IPS-20b (cell line): ENCODE results near the gene BPIFB2.

Source experiments
- H3K27ac ChIP-seq: one replicate; pipeline ENCODE4 v1.5.1; 2013; ENCODE audit warnings: low read length
- H3K27me3 ChIP-seq: 2 replicates; pipeline ENCODE4 v1.6.1; 2013; ENCODE audit warnings: mild to moderate bottlenecking, low read length, inconsistent platforms; ENCODE audit not compliant: insufficient read depth
- H3K36me3 ChIP-seq: 2 replicates; pipeline ENCODE4 v1.6.1; 2013; ENCODE audit warnings: low read depth, mild to moderate bottlenecking, inconsistent platforms, low read length, moderate library complexity; ENCODE audit not compliant: insufficient read depth
- H3K4me1 ChIP-seq: 2 replicates; pipeline ENCODE4 v1.6.1; 2013; ENCODE audit warnings: mild to moderate bottlenecking, control low read depth, inconsistent platforms, low read length, moderate library complexity; ENCODE audit not compliant: insufficient read depth
- H3K4me3 ChIP-seq: 2 replicates; pipeline ENCODE4 v1.5.1; 2013; ENCODE audit warnings: mild to moderate bottlenecking, low read length, inconsistent platforms
- H3K9ac ChIP-seq: 2 replicates; pipeline ENCODE4 v1.6.1; 2013; ENCODE audit warnings: low read depth, mild to moderate bottlenecking, inconsistent platforms, low read length, moderate library complexity
- H3K9me3 ChIP-seq: 2 replicates; pipeline ENCODE4 v1.6.1; 2013; ENCODE audit warnings: mild to moderate bottlenecking, low read depth, low read length, inconsistent platforms; ENCODE audit not compliant: insufficient read depth

The BPIFB2 gene

GRCh38 chr20:33004141-33004751 lies 3.3 kb upstream of the BPIFB2 start, which contains the start of gene SUN5:
Gene SUN5, minus strand, starts transcription at chr20:33004433. Its CDS starts 93 bp downstream, at chr20:33004340.
- H3K27me3 ChIP-seq = no peaks in the 10 kb centered on the region

DNA sequence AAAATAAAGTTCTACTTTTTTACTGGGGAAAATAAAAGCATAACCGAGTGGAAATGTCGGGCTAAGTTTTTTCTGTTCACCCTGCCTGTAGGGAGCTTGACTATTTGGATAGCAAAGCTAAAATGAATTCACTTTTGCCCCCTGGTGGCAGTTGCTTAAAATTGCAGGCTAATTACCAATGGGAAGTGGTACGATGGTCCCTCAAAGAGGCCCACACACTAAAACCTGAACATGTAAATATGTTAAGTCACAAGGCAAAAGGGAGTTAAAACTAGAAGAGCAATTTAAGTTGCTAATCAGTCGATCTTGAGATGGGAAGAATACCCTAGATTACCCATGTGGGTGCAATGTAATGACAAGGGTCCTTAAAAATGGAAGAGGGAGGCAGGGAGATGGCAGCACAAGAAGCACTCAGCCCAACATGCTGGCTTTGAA lies 2.4 kb upstream of the BPIFB2 start:
- Histone ChIP-seq H3K9me3 (no peaks in the 10 kb centered on the region; the same call in 1 of the 2 replicates), H3K27me3 (no peaks in the 10 kb centered on the region), H3K9ac (no peak overlapping the region), H3K4me3 (no peak overlapping the region), H3K36me3 (no peaks in the 10 kb centered on the region), H3K4me1 (no peaks in the 10 kb centered on the region), H3K27ac (no peak overlapping the region)

More at GRCh38 chr20:33004141-33004751, 3.3 kb upstream of the BPIFB2 start, which contains the start of gene SUN5:
- no peak within 1 kb of the TSS for H3K4me3 ChIP-seq
- no peak within 1 kb of the TSS for H3K9ac ChIP-seq
- H3K9me3 ChIP-seq = no peaks in the 10 kb centered on the region; the same call in 1 of the 2 replicates
- no peaks in the 10 kb centered on the region for H3K36me3 ChIP-seq
- H3K27ac ChIP-seq = no peak within 1 kb of the TSS
- H3K4me1 ChIP-seq = no peaks in the 10 kb centered on the region

DNA sequence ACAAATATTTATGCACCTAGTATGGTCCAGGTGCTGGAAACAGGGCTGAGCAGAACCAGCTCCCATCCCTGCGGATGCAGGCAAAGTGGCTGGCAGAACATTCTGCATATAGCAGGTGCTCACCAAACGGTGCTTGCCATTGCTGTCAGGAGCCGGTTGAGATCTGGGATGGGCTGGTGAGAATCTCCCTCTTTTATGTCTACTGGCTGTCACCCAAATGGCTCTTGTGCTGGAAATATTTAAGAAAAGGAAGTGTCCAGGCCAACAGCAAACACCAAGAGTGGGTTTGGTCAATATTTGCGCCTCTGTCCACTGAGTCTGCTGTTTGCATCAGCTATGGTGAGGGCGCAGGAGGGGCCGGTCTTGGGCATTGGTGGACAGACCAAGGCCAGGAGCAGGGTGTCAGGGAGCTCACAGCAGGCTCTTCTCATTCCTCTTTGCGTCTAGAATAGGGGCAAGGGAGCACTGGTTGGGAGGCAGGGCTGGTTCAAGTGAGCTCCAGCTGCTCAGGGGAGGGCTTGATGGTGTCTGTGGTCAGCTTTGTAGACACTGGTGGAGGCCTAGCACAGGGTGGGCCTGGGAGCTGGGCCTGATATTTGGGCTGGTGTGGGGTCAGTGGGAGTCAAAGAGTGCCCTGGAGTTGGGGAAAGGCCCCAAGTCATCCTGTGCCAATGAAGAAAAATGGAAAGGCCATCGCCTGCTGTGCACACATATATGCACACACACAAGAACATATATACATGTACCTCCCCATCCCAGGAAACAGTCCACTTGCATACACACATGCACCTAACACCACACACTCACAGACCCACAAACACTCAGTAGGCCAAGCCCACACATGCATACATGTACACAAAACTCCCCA lies 1.4 kb upstream of the BPIFB2 start:
- H3K27me3 ChIP-seq = no peaks in the 10 kb centered on the region
- no peak overlapping the region for H3K27ac ChIP-seq
- no peaks in the 10 kb centered on the region; the same call in 1 of the 2 replicates for H3K9me3 ChIP-seq
- H3K36me3 ChIP-seq = no peaks in the 10 kb centered on the region
- no peaks in the 10 kb centered on the region for H3K4me1 ChIP-seq
- H3K9ac ChIP-seq = no peak overlapping the region
- no peak overlapping the region for H3K4me3 ChIP-seq

DNA sequence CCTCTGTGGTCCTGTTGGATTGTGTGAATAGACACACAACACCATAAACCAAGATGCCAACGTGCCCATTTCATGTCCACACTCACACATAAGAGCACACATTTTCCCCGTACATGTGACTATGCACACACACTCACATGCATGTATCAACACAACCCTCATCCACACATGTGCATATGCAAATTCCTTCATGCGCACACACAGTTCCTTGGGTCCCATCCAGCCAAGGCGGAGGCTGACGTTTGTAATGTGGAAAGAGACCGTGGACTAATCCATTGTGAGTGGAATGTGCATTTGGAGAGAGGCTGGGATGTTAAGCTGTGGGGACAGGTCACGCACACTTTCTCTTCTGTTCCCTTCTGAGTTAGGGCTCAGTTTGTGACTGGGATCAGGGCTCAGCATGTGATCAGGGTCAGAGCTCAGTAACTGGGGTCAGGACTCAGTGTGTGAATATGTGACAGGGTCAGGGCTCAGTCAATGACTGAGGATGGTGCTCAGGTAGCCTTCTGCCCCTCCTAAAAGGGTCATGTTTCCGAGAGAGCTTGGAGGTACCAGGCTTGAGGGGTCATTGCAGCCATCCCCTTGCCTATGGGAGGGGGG lies 628 bp upstream of the BPIFB2 start:
- no peaks in the 10 kb centered on the region; the same call in 1 of the 2 replicates for H3K9me3 ChIP-seq
- no peaks in the 10 kb centered on the region for H3K36me3 ChIP-seq
- no peak overlapping the region for H3K27ac ChIP-seq
- no peak overlapping the region for H3K9ac ChIP-seq
- H3K4me3 ChIP-seq = no peak overlapping the region
- H3K4me1 ChIP-seq = no peaks in the 10 kb centered on the region
- H3K27me3 ChIP-seq = no peaks in the 10 kb centered on the region

DNA sequence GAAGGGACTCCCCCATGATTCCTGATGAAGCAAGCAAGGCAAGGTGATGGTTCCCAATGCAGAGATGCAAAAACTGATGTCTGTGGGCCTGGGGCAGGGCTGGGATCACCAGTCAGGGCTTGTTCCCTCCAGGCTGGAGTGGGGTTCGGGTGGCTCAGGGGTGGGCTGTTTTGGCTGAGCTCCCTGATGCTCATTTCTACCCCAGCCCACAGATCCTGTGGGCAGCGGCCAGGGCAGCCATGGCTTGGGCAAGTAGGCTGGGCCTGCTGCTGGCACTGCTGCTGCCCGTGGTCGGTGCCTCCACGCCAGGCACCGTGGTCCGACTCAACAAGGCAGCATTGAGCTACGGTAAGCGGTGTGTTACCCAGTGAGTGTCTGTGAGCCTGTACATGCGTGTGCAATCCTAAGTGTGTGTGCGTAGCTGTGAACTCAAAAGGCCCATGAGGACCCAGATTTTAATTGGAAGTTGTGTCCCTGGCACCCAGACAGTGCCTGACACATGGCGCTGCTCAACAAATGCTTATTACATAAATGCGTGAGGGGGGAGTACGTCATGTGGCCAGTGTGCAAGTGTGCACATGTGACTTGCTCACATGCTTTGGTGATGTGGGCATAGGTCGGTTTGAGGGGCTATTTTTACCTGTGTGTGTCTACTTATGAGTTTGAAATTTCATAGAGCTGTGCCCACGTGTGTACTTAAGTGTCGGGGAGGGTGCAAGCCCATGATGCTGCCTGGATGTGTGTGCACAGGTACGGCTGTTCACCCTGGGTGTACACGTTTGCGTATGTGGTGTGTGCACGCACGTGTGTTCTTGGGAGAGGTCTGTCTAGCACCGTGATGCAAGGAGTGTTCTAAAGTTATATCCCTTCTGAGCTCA lies 1.1 kb downstream of the BPIFB2 start:
- H3K9ac ChIP-seq = no peak overlapping the region

GRCh38 chr20:33009214-33010132 lies 2.0 kb downstream of the BPIFB2 start:
- Histone ChIP-seq H3K9me3 (no peaks in the 10 kb centered on the region; the same call in 1 of the 2 replicates), H3K9ac (no peak overlapping the region), H3K27me3 (no peaks in the 10 kb centered on the region), H3K4me3 (no peak overlapping the region), H3K36me3 (no peaks in the 10 kb centered on the region), H3K27ac (no peak overlapping the region), H3K4me1 (no peaks in the 10 kb centered on the region)

More for the DNA sequence above, 1.1 kb downstream of the BPIFB2 start:
- no peak overlapping the region for H3K4me3 ChIP-seq
- H3K36me3 ChIP-seq = no peaks in the 10 kb centered on the region
- no peaks in the 10 kb centered on the region for H3K4me1 ChIP-seq
- H3K9me3 ChIP-seq = no peaks in the 10 kb centered on the region; the same call in 1 of the 2 replicates
- H3K27me3 ChIP-seq = no peaks in the 10 kb centered on the region
- H3K27ac ChIP-seq = no peak overlapping the region

- no peaks in the 10 kb centered on the region for H3K27me3 ChIP-seq
- H3K9me3 ChIP-seq = no peaks in the 10 kb centered on the region; the same call in 1 of the 2 replicates
- no peaks in the 10 kb centered on the region for H3K4me1 ChIP-seq
- no peak overlapping the region for H3K27ac ChIP-seq
- no peaks in the 10 kb centered on the region for H3K36me3 ChIP-seq
- no peak overlapping the region for H3K9ac ChIP-seq
- H3K4me3 ChIP-seq = no peak overlapping the region
Observed at GRCh38 chr20:33010133-33010504, 2.6 kb downstream of the BPIFB2 start.

- Histone ChIP-seq H3K9me3 (no peaks in the 10 kb centered on the region), H3K36me3 (no peaks in the 10 kb centered on the region), H3K4me1 (no peaks in the 10 kb centered on the region), H3K4me3 (no peak overlapping the region), H3K27ac (no peak overlapping the region), H3K27me3 (no peaks in the 10 kb centered on the region), H3K9ac (no peak overlapping the region)
Observed at GRCh38 chr20:33010674-33011449, 3.4 kb downstream of the BPIFB2 start.

GRCh38 chr20:33012327-33013189 lies 5.1 kb downstream of the BPIFB2 start:
- H3K9ac ChIP-seq = no peak overlapping the region
- H3K4me3 ChIP-seq = no peak overlapping the region
- no peaks in the 10 kb centered on the region for H3K4me1 ChIP-seq
- no peak overlapping the region for H3K27ac ChIP-seq
- H3K27me3 ChIP-seq = no peaks in the 10 kb centered on the region
- no peaks in the 10 kb centered on the region for H3K36me3 ChIP-seq
- H3K9me3 ChIP-seq = no peaks in the 10 kb centered on the region
